ENCODE measurements around the gene S100A13. TPM values are rescaled to one million over a fixed set of nuclear protein-coding genes. Genes with fewer than 3 reads are reported as not detected.

Gene S100A13
- total and polyA plus RNA-seq, 3 donors from 2014 or later, result 54.2 to 90.9 (median 78.2) TPM

DNA sequence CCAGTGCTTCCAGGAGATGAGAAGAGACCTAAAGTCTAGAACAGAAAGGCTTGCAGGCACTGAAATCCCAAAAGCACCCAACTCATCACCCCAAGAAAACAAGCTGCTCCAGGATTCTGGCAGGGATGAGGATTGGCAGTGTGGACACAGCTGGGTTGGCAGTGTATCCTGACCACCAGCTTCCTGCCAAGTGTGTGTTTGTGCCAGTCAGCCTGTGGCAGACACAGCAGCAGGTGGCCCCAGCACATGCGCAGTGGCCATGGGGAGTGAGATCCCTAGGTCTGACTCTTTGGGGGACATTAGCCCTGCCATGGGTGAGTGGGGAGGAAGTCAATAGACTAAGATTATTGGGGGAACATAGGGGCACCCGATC, 22.5 kb upstream of the S100A13 start:
- Histone ChIP-seq H3K4me3 (no peak overlapping the region), H3K27me3 (no peaks in the 10 kb centered on the region), H3K27ac (no peak overlapping the region), H3K9me3 (no peaks in the 10 kb centered on the region), H3K4me1 (peaks cover under 1% of the 10 kb centered on the region), H3K36me3 (ENCODE audit: low read depth, missing control alignments) (no peaks in the 10 kb centered on the region)
- 83 to 91% methylated on average over 2 of the region's 2 CpGs for WGBS, 2 donors
- no peak for DNase-seq
- no peak for TF ChIP-seq POLR2A (IDR thresholded peaks at IDR 0.05)
- TF ChIP-seq, protein P1, sequence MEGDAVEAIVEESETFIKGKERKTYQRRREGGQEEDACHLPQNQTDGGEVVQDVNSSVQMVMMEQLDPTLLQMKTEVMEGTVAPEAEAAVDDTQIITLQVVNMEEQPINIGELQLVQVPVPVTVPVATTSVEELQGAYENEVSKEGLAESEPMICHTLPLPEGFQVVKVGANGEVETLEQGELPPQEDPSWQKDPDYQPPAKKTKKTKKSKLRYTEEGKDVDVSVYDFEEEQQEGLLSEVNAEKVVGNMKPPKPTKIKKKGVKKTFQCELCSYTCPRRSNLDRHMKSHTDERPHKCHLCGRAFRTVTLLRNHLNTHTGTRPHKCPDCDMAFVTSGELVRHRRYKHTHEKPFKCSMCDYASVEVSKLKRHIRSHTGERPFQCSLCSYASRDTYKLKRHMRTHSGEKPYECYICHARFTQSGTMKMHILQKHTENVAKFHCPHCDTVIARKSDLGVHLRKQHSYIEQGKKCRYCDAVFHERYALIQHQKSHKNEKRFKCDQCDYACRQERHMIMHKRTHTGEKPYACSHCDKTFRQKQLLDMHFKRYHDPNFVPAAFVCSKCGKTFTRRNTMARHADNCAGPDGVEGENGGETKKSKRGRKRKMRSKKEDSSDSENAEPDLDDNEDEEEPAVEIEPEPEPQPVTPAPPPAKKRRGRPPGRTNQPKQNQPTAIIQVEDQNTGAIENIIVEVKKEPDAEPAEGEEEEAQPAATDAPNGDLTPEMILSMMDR (IDR thresholded peaks at IDR 0.05), result no peak
- intact Hi-C loops (cut with DNase I; ENCODE audit: low total_unique reads), result no loop called here

DNA sequence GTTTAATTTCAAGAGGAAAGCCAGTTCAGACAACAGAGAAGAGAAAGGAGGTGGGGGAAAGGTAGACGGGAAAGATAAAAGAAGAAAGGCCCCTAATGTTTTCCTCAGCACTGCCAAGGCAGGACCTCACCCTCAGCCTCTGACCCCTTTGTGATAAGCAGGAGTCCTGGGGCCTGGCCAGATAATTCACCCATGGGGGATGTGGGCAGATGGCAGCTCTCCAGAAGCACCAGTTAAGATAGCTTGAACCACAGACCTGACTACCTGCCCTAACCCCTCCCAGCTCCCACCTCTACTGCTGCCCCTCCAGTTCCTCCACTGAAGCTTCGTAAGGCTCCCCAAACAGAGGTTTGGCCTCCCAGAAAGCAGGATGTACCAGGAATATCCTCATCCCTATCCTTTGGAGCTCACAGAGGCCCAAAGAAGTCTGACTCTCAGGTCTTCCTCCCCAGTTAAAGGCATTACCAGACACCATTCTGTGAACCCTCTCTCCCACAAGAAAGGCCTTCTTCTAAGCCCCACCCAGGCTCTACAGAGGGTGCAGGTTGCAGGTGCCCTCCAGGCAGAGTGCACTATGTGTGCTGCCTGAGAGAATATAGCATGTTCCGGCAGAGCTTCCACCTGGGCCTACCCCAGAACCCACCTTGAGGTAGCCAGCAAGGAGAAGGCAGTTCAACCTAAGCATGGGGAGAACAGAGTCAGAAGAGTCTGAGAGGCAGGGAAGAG, 22.0 kb upstream of the S100A13 start:
- no peaks in the 10 kb centered on the region for H3K9me3 ChIP-seq
- DNase-seq, result no peak
- no peak overlapping the region for H3K27ac ChIP-seq
- H3K27me3 ChIP-seq, result no peaks in the 10 kb centered on the region
- no peak overlapping the region for H3K4me3 ChIP-seq
- TF ChIP-seq, protein P1 (IDR thresholded peaks at IDR 0.05), result no peak
- no peak for TF ChIP-seq POLR2A (IDR thresholded peaks at IDR 0.05)
- H3K4me1 ChIP-seq, result peaks cover 6% of the 10 kb centered on the region
- no peaks in the 10 kb centered on the region for H3K36me3 ChIP-seq (ENCODE audit: low read depth, missing control alignments)
- 43 to 67% methylated on average over 3 of the region's 3 CpGs for WGBS, 2 donors
- intact Hi-C loops (cut with DNase I; ENCODE audit: low total_unique reads), result no loop called here

DNA sequence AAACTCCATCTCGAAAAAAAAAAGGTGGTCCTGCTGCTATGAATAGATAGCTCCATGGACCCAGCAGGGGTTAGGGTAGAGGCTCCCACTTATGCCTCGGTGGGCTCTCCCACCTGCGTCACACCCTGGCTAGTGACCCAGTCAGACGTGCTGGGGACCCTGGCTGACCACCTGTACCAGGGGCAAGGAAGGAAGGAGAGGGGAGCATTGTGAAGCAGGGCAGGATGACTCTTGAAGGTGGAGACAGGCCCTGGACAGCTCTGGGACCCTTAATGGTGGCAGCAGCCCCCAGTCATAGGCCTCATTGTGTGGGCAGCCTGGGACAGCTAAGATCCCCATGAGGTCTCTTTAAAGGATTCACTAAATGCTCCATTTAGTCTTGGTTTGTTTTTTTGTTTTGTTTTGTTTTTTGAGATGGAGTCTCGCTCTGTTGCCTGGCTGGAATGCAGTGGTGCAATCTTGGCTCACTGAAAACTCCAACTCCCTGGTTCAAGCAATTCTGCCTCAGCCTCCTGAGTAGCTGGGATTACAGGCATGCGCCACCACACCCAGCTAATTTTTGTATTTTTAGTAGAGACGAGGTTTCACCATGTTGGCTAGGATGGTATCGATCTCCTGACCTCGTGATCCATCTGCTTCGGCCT, 20.8 kb upstream of the S100A13 start:
- intact Hi-C loops (cut with DNase I; ENCODE audit: low total_unique reads), result no loop called here
- no peak overlapping the region for H3K4me3 ChIP-seq
- H3K36me3 ChIP-seq (ENCODE audit: low read depth, missing control alignments), result no peaks in the 10 kb centered on the region
- WGBS, 2 donors, result 81 to 85% methylated on average over 10 of the region's 10 CpGs
- no peaks in the 10 kb centered on the region for H3K9me3 ChIP-seq
- no peaks in the 10 kb centered on the region for H3K27me3 ChIP-seq
- peak overlapping the region in 1 of 2 donors; percentile 64 for H3K27ac ChIP-seq
- peaks cover 15% of the 10 kb centered on the region for H3K4me1 ChIP-seq
- TF ChIP-seq POLR2A (IDR thresholded peaks at IDR 0.05), result no peak
- TF ChIP-seq, protein P1 (IDR thresholded peaks at IDR 0.05), result no peak
- no peak for DNase-seq

DNA sequence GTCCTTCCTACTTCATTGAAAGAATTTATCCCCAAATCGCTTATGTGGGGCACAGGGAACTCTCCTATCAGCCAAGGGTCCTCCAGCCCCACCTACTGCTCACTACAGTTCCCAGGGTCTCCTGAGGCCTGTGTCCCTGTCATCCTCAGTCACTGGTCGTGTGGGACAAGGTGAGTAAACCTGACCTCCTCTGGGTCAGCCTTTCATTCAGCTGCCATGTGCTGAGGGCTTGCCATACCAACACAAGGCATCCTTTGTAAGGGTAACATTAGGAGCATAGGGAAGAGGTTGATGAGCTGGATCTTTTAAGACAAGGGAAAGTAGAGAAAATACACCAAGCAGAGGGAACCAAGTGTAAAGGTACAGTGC, 20.0 kb upstream of the S100A13 start:
- intact Hi-C loops (cut with DNase I; ENCODE audit: low total_unique reads), result no loop called here
- Histone ChIP-seq H3K36me3 (ENCODE audit: low read depth, missing control alignments) (no peaks in the 10 kb centered on the region), H3K9me3 (no peaks in the 10 kb centered on the region), H3K4me3 (no peak overlapping the region), H3K4me1 (peaks cover 17% of the 10 kb centered on the region), H3K27ac (peak overlapping the region in 1 of 2 donors; percentile 64), H3K27me3 (no peaks in the 10 kb centered on the region)
- 50 to 54% methylated on average over 2 of the region's 2 CpGs for WGBS, 2 donors
- DNase-seq, result no peak
- TF ChIP-seq, protein P1 (IDR thresholded peaks at IDR 0.05), result no peak
- no peak for TF ChIP-seq POLR2A (IDR thresholded peaks at IDR 0.05)
